LHCN-M2 (cell line): ENCODE measurements around the gene KRTAP19-8. TPM values are rescaled to one million over a fixed set of nuclear protein-coding genes. Genes with fewer than 3 reads are reported as not detected.

Source experiments
- DNase-seq: peaks from one replicate; pipeline ENCODE4 v3.0.0-alpha.2; 2012; ENCODE audit warnings: low read depth
- total RNA-seq: library from RNA; depleted of rRNA; stranded (reverse); fragments of >200 nt; gene quantifications from 2 replicates; pipeline ENCODE4 v1.2.3, GENCODE V29; 2014; rRNA removed

The KRTAP19-8 gene
- total RNA-seq, 1 experiment from 2014 or later = not detected

DNA sequence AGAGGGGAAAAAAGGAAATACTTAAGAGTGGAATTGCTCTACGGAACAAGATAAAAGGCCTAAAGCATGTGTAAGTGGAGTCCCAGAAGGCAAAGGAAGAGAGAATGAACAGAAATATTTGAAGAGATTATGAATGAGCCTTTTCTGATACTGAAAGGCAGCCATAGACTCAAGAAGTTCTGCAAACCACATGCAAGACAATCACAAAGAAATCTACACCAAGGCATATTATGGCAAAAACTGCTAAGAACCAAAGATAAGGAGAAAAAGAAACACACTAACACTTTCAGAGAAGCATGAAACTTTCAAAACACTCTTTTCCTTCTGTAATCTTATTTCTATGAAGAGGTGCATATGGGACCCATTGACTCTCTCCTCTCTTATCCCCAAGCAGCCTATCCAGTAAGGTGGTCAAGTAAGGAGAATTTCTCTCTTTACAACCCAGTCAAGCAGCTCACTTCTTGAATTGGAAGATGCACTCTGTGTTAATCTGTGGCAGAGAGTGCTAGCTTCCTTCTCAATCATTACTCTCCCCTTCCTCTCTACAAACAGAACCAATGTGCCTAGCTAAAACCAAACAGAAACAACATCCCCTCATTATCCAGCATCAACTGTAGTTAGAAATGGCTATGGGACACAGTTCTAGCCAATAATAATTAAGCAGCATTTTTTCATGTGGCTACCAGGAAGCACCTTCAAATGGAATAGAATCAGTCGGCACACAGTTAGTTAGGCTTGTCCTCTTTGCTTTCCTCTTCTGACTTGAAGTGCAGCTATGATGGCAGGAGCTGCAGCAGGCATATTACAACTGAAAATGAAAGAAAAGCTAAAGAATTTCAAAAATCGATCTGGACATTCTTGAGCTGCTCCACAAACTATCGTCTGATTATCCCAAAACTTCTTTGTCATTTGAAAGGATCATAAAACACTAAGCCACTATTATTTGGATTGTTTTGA lies 25.9 kb downstream of the KRTAP19-8 start:
- no peak for DNase-seq

DNA sequence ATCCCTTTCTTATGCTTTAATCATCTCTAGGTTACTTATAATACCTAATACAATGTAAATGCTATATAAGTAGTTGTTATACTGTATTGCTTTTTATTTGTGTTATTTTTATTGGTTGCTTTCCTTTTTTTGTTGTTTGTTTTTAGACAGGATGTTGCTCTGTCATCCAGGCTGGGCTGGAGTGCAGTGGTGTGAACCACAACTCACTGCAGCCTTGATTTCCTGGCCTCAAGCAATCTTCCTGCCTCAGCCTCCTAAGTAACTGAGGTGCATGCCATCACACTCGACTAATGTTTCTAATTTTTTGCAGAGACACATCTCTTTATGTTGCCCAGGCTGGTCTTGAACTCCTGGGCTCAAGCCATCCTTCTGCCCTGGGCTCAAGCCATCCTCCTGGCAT lies 26.9 kb downstream of the KRTAP19-8 start:
- DNase-seq = no peak

DNA sequence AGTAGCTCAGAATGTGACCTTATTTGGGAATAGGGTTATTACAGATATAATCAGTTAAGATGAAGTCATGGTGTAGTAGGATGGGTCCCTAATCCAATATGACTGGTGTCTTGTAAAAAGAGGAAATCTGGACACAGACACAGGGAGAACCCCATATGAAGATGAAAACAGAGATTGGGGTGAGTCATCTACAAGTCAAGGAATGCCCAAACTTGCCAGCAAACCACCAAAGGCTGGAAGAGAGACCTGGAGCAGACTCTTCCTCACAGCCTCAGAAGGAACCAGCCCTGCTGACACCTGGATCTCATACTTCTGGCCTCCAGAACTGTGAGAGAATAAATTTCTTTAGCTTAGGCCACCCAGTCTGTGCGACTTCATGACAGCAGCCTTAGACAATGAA lies 29.9 kb downstream of the KRTAP19-8 start:
- no peak for DNase-seq

DNA sequence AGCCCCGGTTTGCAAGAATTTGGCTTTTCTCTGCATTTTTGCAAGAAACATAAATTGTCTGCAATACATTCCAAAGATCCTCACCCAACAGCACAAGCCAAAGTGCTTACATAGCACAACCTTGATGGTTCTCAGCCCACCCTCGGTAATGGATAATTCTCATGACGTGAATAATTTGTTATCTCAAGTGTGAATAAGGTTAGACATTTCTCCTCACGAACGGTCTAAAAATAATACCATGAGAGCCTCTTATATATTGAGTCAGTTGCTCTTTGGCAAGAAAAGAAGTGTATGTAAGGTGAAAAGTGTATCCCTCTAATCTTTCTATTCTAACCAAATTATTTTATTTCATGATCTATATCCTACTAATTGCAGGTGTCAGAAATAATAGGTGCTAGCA lies 33.3 kb downstream of the KRTAP19-8 start:
- DNase-seq = no peak

DNA sequence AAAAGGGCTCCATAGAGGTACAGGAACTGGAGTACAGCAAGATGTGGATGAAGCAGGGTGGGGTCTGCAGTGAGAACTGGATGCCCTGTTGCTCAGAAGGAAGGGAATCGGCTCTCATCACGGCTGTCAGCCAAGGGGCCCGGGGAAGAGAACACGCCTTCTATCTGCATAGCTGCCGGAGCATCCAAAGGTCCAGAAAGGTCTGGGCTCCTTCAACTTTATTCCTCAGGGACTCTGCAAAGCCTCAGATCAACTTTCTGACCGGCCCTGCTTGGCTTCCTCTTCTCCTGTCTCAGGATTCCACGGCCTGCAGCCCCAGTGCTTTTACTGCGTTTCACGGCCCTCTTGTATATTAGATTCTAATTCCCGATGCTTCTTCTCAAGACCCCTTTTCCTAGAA lies 34.8 kb downstream of the KRTAP19-8 start:
- DNase-seq = no peak

DNA sequence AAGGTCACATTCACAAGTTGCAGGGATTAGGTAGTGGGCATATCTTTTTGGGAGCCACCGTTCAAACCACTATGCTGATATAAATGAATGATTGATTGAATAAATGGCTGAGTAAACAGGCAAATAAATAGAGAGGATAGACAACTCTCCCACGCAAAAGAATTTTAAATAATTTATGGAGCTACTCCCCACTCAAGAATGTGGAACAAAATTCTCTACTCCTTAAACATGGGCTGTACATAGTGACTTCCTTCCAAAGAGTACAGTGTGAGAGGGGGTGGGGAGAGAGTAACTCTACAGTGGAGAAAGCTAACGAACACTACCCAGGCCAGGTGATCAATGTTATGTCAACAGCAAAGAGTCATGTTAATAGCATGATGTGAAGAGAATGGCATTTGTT lies 40.7 kb downstream of the KRTAP19-8 start:
- no peak for DNase-seq

DNA sequence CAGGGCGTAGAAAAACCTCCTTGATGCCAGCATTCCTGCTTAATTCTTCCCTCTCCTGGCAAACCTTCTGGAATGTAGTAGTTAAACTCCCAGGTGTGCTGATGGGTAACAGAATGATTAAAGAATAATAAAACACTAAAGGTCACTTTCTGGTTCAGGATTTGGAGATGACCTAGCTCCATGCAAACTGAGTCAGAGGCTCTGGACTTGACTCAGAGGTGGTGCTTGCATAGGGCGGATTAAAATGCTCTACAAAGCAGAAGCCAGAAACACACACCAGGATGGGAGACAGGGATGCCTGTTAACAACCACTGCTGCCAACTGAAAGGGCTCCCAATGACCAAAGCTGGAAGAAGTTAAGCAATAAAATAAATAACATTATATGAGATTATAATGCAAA lies 41.5 kb downstream of the KRTAP19-8 start:
- no peak for DNase-seq

DNA sequence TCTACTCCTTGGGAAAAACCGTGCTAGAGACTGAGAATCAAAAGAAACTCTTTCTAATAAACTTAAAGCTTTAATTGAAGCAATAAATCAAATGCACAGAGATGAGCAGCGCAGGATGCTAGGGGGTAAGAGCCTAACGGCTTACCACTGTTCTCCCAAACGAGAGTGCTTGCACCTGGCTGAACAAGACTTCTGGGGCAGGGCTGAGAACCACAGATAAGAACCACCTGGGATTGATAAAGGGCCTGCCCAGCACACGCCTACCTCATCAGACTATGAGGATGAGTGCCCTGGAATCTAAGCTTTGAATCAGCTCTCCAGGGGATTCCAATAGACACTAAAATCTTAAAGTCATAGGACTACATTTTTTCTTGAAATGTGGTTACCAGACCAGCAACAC lies 43.3 kb downstream of the KRTAP19-8 start:
- DNase-seq = no peak

DNA sequence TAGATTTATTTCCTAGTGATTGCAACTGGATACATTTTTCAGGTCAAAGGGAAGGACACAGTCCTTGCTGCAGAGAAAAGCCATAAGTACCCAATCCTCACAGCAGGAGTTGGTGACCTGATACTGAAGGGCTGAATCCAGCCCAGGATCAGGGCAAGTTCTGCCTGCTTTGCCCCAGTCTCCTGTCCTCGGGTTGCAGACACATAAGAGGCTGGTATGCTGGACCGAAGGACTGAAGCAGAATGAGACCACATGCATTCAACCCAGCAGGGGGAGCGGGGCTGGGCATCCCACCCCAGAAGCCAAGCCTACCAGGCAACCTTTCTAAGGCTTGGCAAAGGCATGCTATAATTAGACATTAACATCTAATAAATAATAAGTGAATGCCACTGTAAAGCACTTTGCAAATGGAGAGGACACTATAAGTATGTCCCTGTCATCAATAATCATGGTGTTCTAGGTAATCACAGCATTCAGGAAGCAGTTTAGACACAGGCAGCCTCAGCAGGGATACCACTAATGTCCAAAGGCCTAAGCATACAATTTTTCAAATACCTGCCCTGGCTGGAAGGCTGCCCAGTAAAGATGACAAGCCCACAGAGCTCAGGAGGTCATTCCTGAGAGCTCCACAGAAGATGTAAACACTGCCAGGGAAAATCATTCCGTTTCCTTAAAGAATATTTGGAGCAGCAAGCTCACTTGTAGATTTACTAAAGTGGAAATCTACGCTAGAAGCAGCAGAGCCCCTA lies 47.6 kb downstream of the KRTAP19-8 start:
- DNase-seq = no peak

DNA sequence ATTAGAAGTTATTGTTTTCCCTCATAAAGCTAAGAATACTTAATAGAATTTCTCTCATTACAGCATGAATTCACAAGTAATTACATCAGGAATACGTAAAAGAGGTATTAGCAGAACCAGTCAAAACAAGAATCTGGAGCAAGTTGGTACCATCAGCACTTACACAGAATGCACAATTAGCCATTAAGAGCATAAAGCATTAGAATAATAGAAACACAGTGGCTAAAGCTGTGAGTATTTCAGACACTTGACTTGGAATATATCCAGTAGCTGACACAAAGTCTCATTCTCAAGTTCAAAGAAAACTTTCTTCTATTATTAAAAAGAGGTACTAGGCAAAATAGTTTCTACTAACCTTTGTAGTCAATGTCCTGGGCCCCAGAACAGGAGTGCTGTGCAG lies 49.6 kb downstream of the KRTAP19-8 start:
- no peak for DNase-seq

Other genes starting within 250 kb of the KRTAP19-8 start
- not detected in 2 replicates for gene KRTAP8-1, start 225.2 kb downstream of the KRTAP19-8 start, total RNA-seq
- gene KRTAP7-1, start 208.7 kb downstream of the KRTAP19-8 start, total RNA-seq = not detected in 2 replicates
- gene KRTAP11-1, start 156.9 kb downstream of the KRTAP19-8 start, total RNA-seq = not detected in 2 replicates